A673 (cell line): ENCODE data around the gene OXCT1. TPM values are rescaled to one million over a fixed set of nuclear protein-coding genes. Genes with fewer than 3 reads are reported as not detected.

Experiments
- BruUV-seq: library from RNA; stranded (reverse); fragments of 400-500 nt; replicated peaks from 2 replicates; lab custom pipeline; 2021; lab: Mats Ljungman, UMichigan
- CTCF ChIA-PET: fragments of 300-600 bp; sonication (Branson Sonifier 250); formaldehyde crosslinking; loops from one replicate; lab custom pipeline; 2022; ENCODE audit warnings: antibody characterized with exemption; lab: Charles Lee
- POLR2A ChIA-PET: fragments of 300-600 bp; sonication (Branson Sonifier 250); formaldehyde crosslinking; loops from one replicate; lab custom pipeline; 2022; ENCODE audit warnings: antibody characterized with exemption; ENCODE audit not compliant: low non-redundant PET; lab: Charles Lee
- DNase-seq: peaks from one replicate; pipeline ENCODE4 v3.0.0-alpha.2; 2015; ENCODE audit warnings: low spot score
- H3K27ac ChIP-seq: fragments of 200-600 bp; sonication (generic); 2 replicates; pipeline ENCODE4 v1.5.1; 2016; ENCODE audit warnings: mixed run types, low read depth, mild to moderate bottlenecking, mixed read lengths, antibody characterized with exemption, low read length; ENCODE audit not compliant: poor library complexity, severe bottlenecking
- H3K27me3 ChIP-seq: fragments of 200-600 bp; sonication (generic); replicated peaks from 2 replicates; pipeline ENCODE4 v1.6.1; 2017; ENCODE audit warnings: mixed run types, low read depth, mild to moderate bottlenecking, mixed read lengths, antibody characterized with exemption, low read length; ENCODE audit not compliant: insufficient read depth, poor library complexity
- H3K36me3 ChIP-seq: fragments of 200-600 bp; sonication (generic); 2 replicates; pipeline ENCODE4 v1.6.1; 2016; ENCODE audit warnings: mixed run types, mild to moderate bottlenecking, mixed read lengths, antibody characterized with exemption, low read length; ENCODE audit not compliant: insufficient read depth, poor library complexity, severe bottlenecking
- H3K4me1 ChIP-seq: fragments of 200-600 bp; sonication (generic); 2 replicates; pipeline ENCODE4 v1.6.1; 2017; ENCODE audit warnings: mixed run types, mild to moderate bottlenecking, mixed read lengths, antibody characterized with exemption, low read length; ENCODE audit not compliant: insufficient read depth, poor library complexity, severe bottlenecking
- H3K4me3 ChIP-seq: fragments of 200-600 bp; sonication (generic); 2 replicates; pipeline ENCODE4 v1.5.1; 2016; ENCODE audit warnings: low read depth, mixed run types, mild to moderate bottlenecking, mixed read lengths, low read length; ENCODE audit not compliant: poor library complexity, severe bottlenecking
- H3K9me3 ChIP-seq: fragments of 200-600 bp; sonication (generic); 2 replicates; pipeline ENCODE4 v1.6.1; 2016; ENCODE audit warnings: mixed run types, low read depth, mild to moderate bottlenecking, mixed read lengths, antibody characterized with exemption, low read length; ENCODE audit not compliant: poor library complexity, severe bottlenecking
- CTCF ChIP-seq: fragments of 300-800, 200-600 bp; sonication (generic); conservative IDR thresholded peaks from 2 replicates; pipeline ENCODE4 v1.5.1; 2017; ENCODE audit warnings: low read depth, mild to moderate bottlenecking, antibody characterized with exemption, low read length, moderate library complexity, mixed read lengths
- EZH2 ChIP-seq: fragments of 200-600 bp; sonication (generic); IDR thresholded peaks from 2 replicates; pipeline ENCODE4 v1.6.1; 2017; ENCODE audit warnings: borderline replicate concordance, low read depth, mild to moderate bottlenecking, mixed read lengths, antibody characterized with exemption, low read length; ENCODE audit not compliant: poor library complexity, severe bottlenecking
- intact Hi-C: fragments of 100-400 bp; cut with micrococcal nuclease; formaldehyde crosslinking; loops from one replicate; pipeline ENCODE4 v1.10.0; 2022; ENCODE audit not compliant: unreplicated experiment
- total RNA-seq: library from RNA; stranded (reverse); gene quantifications from 2 replicates; pipeline ENCODE4 v1.2.3, GENCODE V29; 2021

Gene OXCT1
- total RNA-seq, 1 experiment from 2014 or later: 48.4 TPM

GRCh38 chr5:41772785-41773442, 97.3 kb downstream of the OXCT1 start:
- BruUV-seq: no TSS peak
- ChIA-PET POLR2A (no interaction called here), CTCF (interaction anchor here (0.6 kb wide), 1 partner anchor 1136 kb away, joined by 4 read pairs; no protein-coding TSS in a partner anchor)
- Histone ChIP-seq H3K27me3 (no peaks in the 10 kb centered on the region), H3K4me3 (no peak overlapping the region), H3K36me3 (no peaks in the 10 kb centered on the region), H3K27ac (no peak overlapping the region), H3K4me1 (peaks cover 4% of the 10 kb centered on the region), H3K9me3 (no peaks in the 10 kb centered on the region)
- intact Hi-C loops: no loop called here
- DNase-seq: no peak
- TF ChIP-seq CTCF: no peak
- no peak for TF ChIP-seq EZH2

- Histone ChIP-seq H3K9me3 (no peaks in the 10 kb centered on the region), H3K27ac (no peak overlapping the region), H3K4me3 (no peak overlapping the region), H3K27me3 (no peaks in the 10 kb centered on the region), H3K36me3 (no peaks in the 10 kb centered on the region), H3K4me1 (peaks cover 4% of the 10 kb centered on the region)
- ChIA-PET POLR2A (no interaction called here), CTCF (no interaction called here)
- no peak for TF ChIP-seq EZH2
- no peak for TF ChIP-seq CTCF
- intact Hi-C loops: no loop called here
- DNase-seq: no peak
- no TSS peak for BruUV-seq
Measured at GRCh38 chr5:41772056-41772455, 98.2 kb downstream of the OXCT1 start.

- Histone ChIP-seq H3K4me1 (peaks cover 4% of the 10 kb centered on the region), H3K36me3 (peaks cover 2% of the 10 kb centered on the region), H3K9me3 (no peaks in the 10 kb centered on the region), H3K4me3 (no peak overlapping the region), H3K27ac (no peak overlapping the region), H3K27me3 (no peaks in the 10 kb centered on the region)
- CTCF ChIA-PET: no interaction called here
- no peak for DNase-seq
- intact Hi-C loops: no loop called here
- BruUV-seq: no TSS peak
- POLR2A ChIA-PET: no interaction called here
- TF ChIP-seq CTCF (no peak), EZH2 (no peak)
Measured at GRCh38 chr5:41770799-41771198, 99.4 kb downstream of the OXCT1 start.
